Panc1 (cell line): ENCODE data around the gene UBE2N. TPM values are rescaled to one million over a fixed set of nuclear protein-coding genes. Genes with fewer than 3 reads are reported as not detected.

ENCODE experiments used
- ATAC-seq: fragments of 200-7000 bp; cut with Tn5 transposase; 2 replicates; pipeline ENCODE4 v1.9.1; 2020; ENCODE audit warnings: mild to moderate bottlenecking, moderate library complexity
- BruUV-seq: library from RNA; stranded (reverse); fragments of 400-500 nt; replicated peaks from 2 replicates; lab custom pipeline; 2021; lab: Mats Ljungman, UMichigan
- CTCF ChIA-PET: fragments of 300-600 bp; sonication (Branson Sonifier 250); formaldehyde crosslinking; loops from one replicate; lab custom pipeline; 2022; ENCODE audit warnings: antibody characterized with exemption; lab: Charles Lee
- POLR2A ChIA-PET: fragments of 300-600 bp; sonication (Branson Sonifier 250); formaldehyde crosslinking; loops from one replicate; lab custom pipeline; 2022; ENCODE audit warnings: antibody characterized with exemption; lab: Charles Lee
- DNase-seq: peaks from one replicate; pipeline ENCODE4 v3.0.0-alpha.2; 2010; ENCODE audit warnings: low read depth, low spot score
- H3K27ac ChIP-seq: 2 replicates; pipeline ENCODE4 v1.5.1; 2011; ENCODE audit warnings: mild to moderate bottlenecking, low read length, inconsistent platforms
- H3K27me3 ChIP-seq: fragments of 200-500 bp; sonication (Bioruptor generic); 2 replicates; pipeline ENCODE4 v1.6.0; 2014; ENCODE audit warnings: low read length, inconsistent platforms; ENCODE audit not compliant: control insufficient read depth, insufficient read depth
- H3K36me3 ChIP-seq: fragments of 200-500 bp; sonication (Bioruptor generic); 2 replicates; pipeline ENCODE4 v1.5.1; 2014; ENCODE audit warnings: inconsistent platforms, mild to moderate bottlenecking, low read length, moderate library complexity; ENCODE audit not compliant: control insufficient read depth, insufficient read depth
- H3K4me1 ChIP-seq: 2 replicates; pipeline ENCODE4 v1.5.1; 2011; ENCODE audit warnings: inconsistent platforms, mild to moderate bottlenecking, low read length, moderate library complexity; ENCODE audit not compliant: control insufficient read depth, insufficient read depth
- H3K4me3 ChIP-seq, 2 experiments: 2 replicates each; pipeline ENCODE4 v1.5.1; 2011 to 2012; ENCODE audit warnings: low read depth in 2 of 2, low read length in 2 of 2, mild to moderate bottlenecking in 2 of 2, inconsistent platforms in 1 of 2, moderate library complexity in 1 of 2
- H3K9me3 ChIP-seq: fragments of 200-500 bp; sonication (Bioruptor generic); 2 replicates; pipeline ENCODE4 v1.5.1; 2014; ENCODE audit warnings: low read depth, mild to moderate bottlenecking, inconsistent platforms, low read length, moderate library complexity; ENCODE audit not compliant: control insufficient read depth, insufficient read depth
- POLR2AphosphoS5 ChIP-seq: IDR thresholded peaks from 2 replicates; pipeline ENCODE4 v1.6.1; 2012; ENCODE audit warnings: mild to moderate bottlenecking, low read depth, low read length, moderate library complexity
- SIN3A ChIP-seq: IDR thresholded peaks from 2 replicates; pipeline ENCODE4 v1.6.1; 2012; ENCODE audit warnings: low read depth, mild to moderate bottlenecking, low read length, moderate library complexity, borderline replicate concordance; ENCODE audit not compliant: insufficient read depth
- TCF7L2 ChIP-seq: IDR thresholded peaks from 2 replicates; pipeline ENCODE4 v1.6.1; 2011; ENCODE audit warnings: mild to moderate bottlenecking, low read depth, low read length, inconsistent platforms
- in situ Hi-C: cut with HindIII; loops from 2 replicates; pipeline ENCODE4 v1.10.0; 2016; ENCODE audit warnings: low sequenced_read_pairs, low pct_unique_long_range_greater_than_20kb
- intact Hi-C: fragments of 100-400 bp; cut with micrococcal nuclease; formaldehyde crosslinking; loops from one replicate; pipeline ENCODE4 v1.10.0; 2022; ENCODE audit not compliant: unreplicated experiment
- total RNA-seq: library from RNA; stranded (reverse); gene quantifications from one replicate; pipeline ENCODE4 v1.2.1, GENCODE V29; 2021; ENCODE audit not compliant: unreplicated experiment
- TF ChIP-seq, protein P1 (sequence below): fragments of 450-650 bp; IDR thresholded peaks from 2 replicates; pipeline ENCODE4 v1.5.1; 2017; ENCODE audit warnings: mild to moderate bottlenecking
- TF ChIP-seq, protein P2 (sequence below), 2 experiments: IDR thresholded peaks; 2 replicates each; pipeline ENCODE4 v1.6.1; 2011 to 2012; ENCODE audit warnings: low read depth in 2 of 2, control low read depth in 1 of 2, low read length in 1 of 2, mild to moderate bottlenecking in 1 of 2, moderate library complexity in 1 of 2; ENCODE audit not compliant: insufficient read depth in 1 of 2

Gene UBE2N
- total RNA-seq, 1 experiment from 2014 or later: 150 TPM

DNA sequence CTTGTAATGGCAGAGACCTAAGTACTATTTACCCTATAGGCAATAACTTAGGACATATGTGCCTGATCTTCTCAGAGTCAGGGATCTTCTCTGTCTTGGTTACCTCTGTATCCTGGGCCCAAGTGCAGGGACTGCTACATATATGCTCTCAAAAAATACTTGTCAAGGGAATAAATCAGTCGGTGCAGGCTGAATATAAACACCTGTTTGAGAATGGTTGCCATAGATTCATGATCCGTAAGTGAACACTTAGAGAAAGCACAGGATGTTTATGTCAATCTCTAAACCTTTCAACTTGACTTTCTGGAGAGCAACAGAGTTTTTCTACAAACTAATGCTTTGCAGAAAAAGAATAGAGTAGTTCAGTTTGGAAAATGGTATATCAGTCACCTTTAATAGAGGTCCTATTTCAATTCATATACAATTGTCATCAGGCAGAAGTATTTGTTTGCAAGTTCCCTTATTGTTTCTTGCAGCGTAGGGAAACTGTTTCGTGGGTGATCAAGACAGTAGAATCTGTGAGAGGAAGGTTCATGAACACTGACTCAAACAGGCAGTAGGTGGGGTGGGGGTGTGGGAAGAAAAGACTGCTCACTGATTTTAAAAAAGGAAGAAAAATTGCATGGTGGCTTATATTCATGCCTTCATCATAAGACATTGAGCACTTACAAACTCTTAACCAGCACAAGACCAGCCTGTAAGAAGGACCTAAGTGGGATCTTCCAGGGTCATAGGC lies 6.0 kb upstream of the UBE2N start:
- Histone ChIP-seq H3K27me3 (no peaks in the 10 kb centered on the region), H3K4me3 (no peak overlapping the region), H3K9me3 (no peaks in the 10 kb centered on the region), H3K4me1 (0 out of 2 replicates have a peak, but pooled peaks cover 4% of the 10 kb centered on the region), H3K36me3 (no peaks in the 10 kb centered on the region), H3K27ac (no peak overlapping the region)
- in situ Hi-C loops (no loop called here), intact Hi-C loops (no loop called here)
- ATAC-seq (0 out of 2 replicates have a peak, but pooled peaks have one; percentile 40), DNase-seq (no peak)
- TF ChIP-seq SIN3A (no peak), TCF7L2 (no peak)
- TF ChIP-seq, protein P1, sequence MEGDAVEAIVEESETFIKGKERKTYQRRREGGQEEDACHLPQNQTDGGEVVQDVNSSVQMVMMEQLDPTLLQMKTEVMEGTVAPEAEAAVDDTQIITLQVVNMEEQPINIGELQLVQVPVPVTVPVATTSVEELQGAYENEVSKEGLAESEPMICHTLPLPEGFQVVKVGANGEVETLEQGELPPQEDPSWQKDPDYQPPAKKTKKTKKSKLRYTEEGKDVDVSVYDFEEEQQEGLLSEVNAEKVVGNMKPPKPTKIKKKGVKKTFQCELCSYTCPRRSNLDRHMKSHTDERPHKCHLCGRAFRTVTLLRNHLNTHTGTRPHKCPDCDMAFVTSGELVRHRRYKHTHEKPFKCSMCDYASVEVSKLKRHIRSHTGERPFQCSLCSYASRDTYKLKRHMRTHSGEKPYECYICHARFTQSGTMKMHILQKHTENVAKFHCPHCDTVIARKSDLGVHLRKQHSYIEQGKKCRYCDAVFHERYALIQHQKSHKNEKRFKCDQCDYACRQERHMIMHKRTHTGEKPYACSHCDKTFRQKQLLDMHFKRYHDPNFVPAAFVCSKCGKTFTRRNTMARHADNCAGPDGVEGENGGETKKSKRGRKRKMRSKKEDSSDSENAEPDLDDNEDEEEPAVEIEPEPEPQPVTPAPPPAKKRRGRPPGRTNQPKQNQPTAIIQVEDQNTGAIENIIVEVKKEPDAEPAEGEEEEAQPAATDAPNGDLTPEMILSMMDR: no peak
- TF ChIP-seq, protein P2, sequence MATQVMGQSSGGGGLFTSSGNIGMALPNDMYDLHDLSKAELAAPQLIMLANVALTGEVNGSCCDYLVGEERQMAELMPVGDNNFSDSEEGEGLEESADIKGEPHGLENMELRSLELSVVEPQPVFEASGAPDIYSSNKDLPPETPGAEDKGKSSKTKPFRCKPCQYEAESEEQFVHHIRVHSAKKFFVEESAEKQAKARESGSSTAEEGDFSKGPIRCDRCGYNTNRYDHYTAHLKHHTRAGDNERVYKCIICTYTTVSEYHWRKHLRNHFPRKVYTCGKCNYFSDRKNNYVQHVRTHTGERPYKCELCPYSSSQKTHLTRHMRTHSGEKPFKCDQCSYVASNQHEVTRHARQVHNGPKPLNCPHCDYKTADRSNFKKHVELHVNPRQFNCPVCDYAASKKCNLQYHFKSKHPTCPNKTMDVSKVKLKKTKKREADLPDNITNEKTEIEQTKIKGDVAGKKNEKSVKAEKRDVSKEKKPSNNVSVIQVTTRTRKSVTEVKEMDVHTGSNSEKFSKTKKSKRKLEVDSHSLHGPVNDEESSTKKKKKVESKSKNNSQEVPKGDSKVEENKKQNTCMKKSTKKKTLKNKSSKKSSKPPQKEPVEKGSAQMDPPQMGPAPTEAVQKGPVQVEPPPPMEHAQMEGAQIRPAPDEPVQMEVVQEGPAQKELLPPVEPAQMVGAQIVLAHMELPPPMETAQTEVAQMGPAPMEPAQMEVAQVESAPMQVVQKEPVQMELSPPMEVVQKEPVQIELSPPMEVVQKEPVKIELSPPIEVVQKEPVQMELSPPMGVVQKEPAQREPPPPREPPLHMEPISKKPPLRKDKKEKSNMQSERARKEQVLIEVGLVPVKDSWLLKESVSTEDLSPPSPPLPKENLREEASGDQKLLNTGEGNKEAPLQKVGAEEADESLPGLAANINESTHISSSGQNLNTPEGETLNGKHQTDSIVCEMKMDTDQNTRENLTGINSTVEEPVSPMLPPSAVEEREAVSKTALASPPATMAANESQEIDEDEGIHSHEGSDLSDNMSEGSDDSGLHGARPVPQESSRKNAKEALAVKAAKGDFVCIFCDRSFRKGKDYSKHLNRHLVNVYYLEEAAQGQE (IDR thresholded peaks at IDR 0.05; ENCODE audit: insufficient read depth in 1 of 2, low read depth in 2 of 2, low read length in 1 of 2): no peak
- ChIA-PET POLR2A (no interaction called here), CTCF (no interaction called here)
- no TSS peak for BruUV-seq

DNA sequence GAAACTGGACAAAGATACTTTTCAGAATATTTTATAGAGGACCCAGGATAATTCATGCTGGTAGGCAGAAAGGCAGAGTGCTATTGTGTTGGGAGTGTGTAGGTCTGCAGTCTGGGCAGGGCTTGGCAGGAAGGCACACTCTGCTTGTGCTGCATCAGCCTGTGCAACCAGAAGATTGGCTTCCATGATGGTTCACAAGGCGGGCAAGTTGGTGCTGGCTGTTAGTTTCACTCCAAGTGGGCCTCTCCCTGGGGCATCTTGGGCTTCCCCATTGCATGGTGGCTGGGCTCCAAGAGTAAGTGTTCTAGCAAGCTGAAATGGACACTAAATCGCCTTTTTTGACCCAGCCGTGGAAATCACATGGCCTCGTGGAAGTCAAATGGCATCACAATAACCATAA lies 1.8 kb upstream of the UBE2N start:
- no peak for ATAC-seq
- H3K9me3 ChIP-seq: no peaks in the 10 kb centered on the region
- no peak for DNase-seq
- CTCF ChIA-PET: no interaction called here
- H3K36me3 ChIP-seq: no peaks in the 10 kb centered on the region; the same call in 1 of the 2 replicates
- no peak overlapping the region for H3K27ac ChIP-seq
- POLR2A ChIA-PET: no interaction called here
- no TSS peak for BruUV-seq
- intact Hi-C loops (no loop called here), in situ Hi-C loops (no loop called here)
- no peak overlapping the region for H3K4me3 ChIP-seq
- TF ChIP-seq, protein P1: no peak
- TF ChIP-seq SIN3A: no peak
- no peak for TF ChIP-seq TCF7L2
- TF ChIP-seq, protein P2 (IDR thresholded peaks at IDR 0.05; ENCODE audit: insufficient read depth in 1 of 2, low read depth in 2 of 2, low read length in 1 of 2): no peak
- no peak for TF ChIP-seq POLR2AphosphoS5
- no peaks in the 10 kb centered on the region for H3K27me3 ChIP-seq
- H3K4me1 ChIP-seq: peaks cover 22% of the 10 kb centered on the region
